MM.1S (cell line): ENCODE results near the gene CCDC85C.

Source experiments
- DNase-seq: peaks from one replicate; pipeline ENCODE4 v3.0.0-alpha.2; 2015
- H2AFZ ChIP-seq: fragments of 300-600 bp; sonication (generic); 2 replicates; pipeline ENCODE4 v1.6.0; 2016; ENCODE audit warnings: antibody characterized with exemption, low read length
- H3F3A ChIP-seq: fragments of 300-600 bp; sonication (generic); 2 replicates; pipeline ENCODE4 v1.6.1; 2016; ENCODE audit warnings: mild to moderate bottlenecking, antibody characterized with exemption, low read length, moderate library complexity, mixed read lengths; ENCODE audit not compliant: insufficient read depth
- H3K27ac ChIP-seq: fragments of 300-600 bp; sonication (generic); 2 replicates; pipeline ENCODE4 v1.5.1; 2016; ENCODE audit warnings: mild to moderate bottlenecking, low read length
- H3K27me3 ChIP-seq: fragments of 300-600 bp; sonication (generic); replicated peaks from 2 replicates; pipeline ENCODE4 v1.6.0; 2016; ENCODE audit warnings: low read length; ENCODE audit not compliant: insufficient read depth
- H3K36me3 ChIP-seq: fragments of 300-600 bp; sonication (generic); replicated peaks from 2 replicates; pipeline ENCODE4 v1.6.1; 2016; ENCODE audit warnings: mild to moderate bottlenecking, low read length, mixed read lengths; ENCODE audit not compliant: insufficient read depth
- H3K4me1 ChIP-seq: fragments of 300-600 bp; sonication (generic); 2 replicates; pipeline ENCODE4 v1.6.1; 2016; ENCODE audit warnings: low read length, mixed read lengths
- H3K4me2 ChIP-seq: fragments of 300-600 bp; sonication (generic); 2 replicates; pipeline ENCODE4 v1.6.0; 2016; ENCODE audit warnings: low read depth, low read length
- H3K4me3 ChIP-seq: fragments of 300-600 bp; sonication (generic); 2 replicates; pipeline ENCODE4 v1.5.1; 2016; ENCODE audit warnings: low read length, mixed read lengths
- H3K79me2 ChIP-seq: fragments of 300-600 bp; sonication (generic); 2 replicates; pipeline ENCODE4 v1.6.1; 2016; ENCODE audit warnings: mixed run types, low read length, mixed read lengths
- H3K9ac ChIP-seq: fragments of 300-600 bp; sonication (generic); 2 replicates; pipeline ENCODE4 v1.6.1; 2016; ENCODE audit warnings: low read length, mixed read lengths
- H3K9me2 ChIP-seq: fragments of 300-600 bp; sonication (generic); replicated peaks from 2 replicates; pipeline ENCODE4 v1.6.1; 2016; ENCODE audit warnings: mild to moderate bottlenecking, low read length, mixed read lengths; ENCODE audit not compliant: insufficient read depth
- H3K9me3 ChIP-seq: fragments of 300-600 bp; sonication (generic); replicated peaks from 2 replicates; pipeline ENCODE4 v1.6.1; 2016; ENCODE audit warnings: mild to moderate bottlenecking, low read length, mixed read lengths; ENCODE audit not compliant: insufficient read depth
- H4K20me1 ChIP-seq: fragments of 300-600 bp; sonication (generic); 2 replicates; pipeline ENCODE4 v1.6.1; 2016; ENCODE audit warnings: mild to moderate bottlenecking, low read length, moderate library complexity, mixed read lengths; ENCODE audit not compliant: insufficient read depth
- EZH2 ChIP-seq: fragments of 300-600 bp; sonication (generic); optimal IDR thresholded peaks from 2 replicates; pipeline ENCODE3; 2017; ENCODE audit warnings: low read depth, mild to moderate bottlenecking, antibody characterized with exemption, low read length, mixed read lengths
- EZH2phosphoT487 ChIP-seq: fragments of 300-600 bp; sonication (generic); IDR thresholded peaks from 2 replicates; pipeline ENCODE4 v1.6.1; 2018; ENCODE audit warnings: antibody characterized with exemption, low read length
- TF ChIP-seq, protein P1 (sequence below): fragments of 300-600 bp; sonication (generic); IDR thresholded peaks from 2 replicates; pipeline ENCODE4 v1.5.1; 2016; ENCODE audit warnings: antibody characterized with exemption, low read length, mixed read lengths

The CCDC85C gene

DNA sequence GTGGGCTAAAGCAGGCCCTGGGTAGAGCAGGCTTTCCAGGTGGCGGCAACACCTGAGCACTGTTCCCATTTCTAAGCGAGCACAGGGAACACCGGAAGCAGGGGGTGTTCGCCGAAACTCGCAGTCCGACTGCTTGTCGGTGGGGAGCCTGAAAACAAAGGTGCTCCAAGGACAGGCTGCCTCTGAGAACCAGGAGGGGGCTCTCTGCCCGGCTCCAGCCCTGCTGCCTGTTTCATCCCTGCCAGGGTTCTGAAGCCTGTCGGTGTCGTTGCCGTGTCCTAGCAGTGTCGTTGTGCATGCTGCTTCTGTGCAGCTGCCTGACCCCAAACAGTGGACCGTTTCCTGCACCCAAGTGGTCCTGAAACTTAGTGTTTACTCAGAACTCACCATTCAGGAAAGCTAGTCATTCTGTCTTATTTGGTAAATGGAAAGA, 101.0 kb downstream of the CCDC85C start:
- TF ChIP-seq, protein P1, sequence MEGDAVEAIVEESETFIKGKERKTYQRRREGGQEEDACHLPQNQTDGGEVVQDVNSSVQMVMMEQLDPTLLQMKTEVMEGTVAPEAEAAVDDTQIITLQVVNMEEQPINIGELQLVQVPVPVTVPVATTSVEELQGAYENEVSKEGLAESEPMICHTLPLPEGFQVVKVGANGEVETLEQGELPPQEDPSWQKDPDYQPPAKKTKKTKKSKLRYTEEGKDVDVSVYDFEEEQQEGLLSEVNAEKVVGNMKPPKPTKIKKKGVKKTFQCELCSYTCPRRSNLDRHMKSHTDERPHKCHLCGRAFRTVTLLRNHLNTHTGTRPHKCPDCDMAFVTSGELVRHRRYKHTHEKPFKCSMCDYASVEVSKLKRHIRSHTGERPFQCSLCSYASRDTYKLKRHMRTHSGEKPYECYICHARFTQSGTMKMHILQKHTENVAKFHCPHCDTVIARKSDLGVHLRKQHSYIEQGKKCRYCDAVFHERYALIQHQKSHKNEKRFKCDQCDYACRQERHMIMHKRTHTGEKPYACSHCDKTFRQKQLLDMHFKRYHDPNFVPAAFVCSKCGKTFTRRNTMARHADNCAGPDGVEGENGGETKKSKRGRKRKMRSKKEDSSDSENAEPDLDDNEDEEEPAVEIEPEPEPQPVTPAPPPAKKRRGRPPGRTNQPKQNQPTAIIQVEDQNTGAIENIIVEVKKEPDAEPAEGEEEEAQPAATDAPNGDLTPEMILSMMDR: no peak
- TF ChIP-seq EZH2 (no peak), EZH2phosphoT487 (no peak)
- no peaks in the 10 kb centered on the region for H3K79me2 ChIP-seq
- H3K4me1 ChIP-seq: no peaks in the 10 kb centered on the region
- H3K9me3 ChIP-seq: no peaks in the 10 kb centered on the region
- no peak overlapping the region for H2AFZ ChIP-seq
- no peaks in the 10 kb centered on the region for H3F3A ChIP-seq
- no peak overlapping the region for H3K4me2 ChIP-seq
- no peaks in the 10 kb centered on the region; the same call in 1 of the 2 replicates for H3K36me3 ChIP-seq
- no peak for DNase-seq
- H3K9ac ChIP-seq: no peak overlapping the region
- no peak overlapping the region for H3K27ac ChIP-seq
- no peaks in the 10 kb centered on the region for H3K9me2 ChIP-seq
- H4K20me1 ChIP-seq: no peaks in the 10 kb centered on the region
- H3K27me3 ChIP-seq: no peaks in the 10 kb centered on the region
- H3K4me3 ChIP-seq: no peak overlapping the region

DNA sequence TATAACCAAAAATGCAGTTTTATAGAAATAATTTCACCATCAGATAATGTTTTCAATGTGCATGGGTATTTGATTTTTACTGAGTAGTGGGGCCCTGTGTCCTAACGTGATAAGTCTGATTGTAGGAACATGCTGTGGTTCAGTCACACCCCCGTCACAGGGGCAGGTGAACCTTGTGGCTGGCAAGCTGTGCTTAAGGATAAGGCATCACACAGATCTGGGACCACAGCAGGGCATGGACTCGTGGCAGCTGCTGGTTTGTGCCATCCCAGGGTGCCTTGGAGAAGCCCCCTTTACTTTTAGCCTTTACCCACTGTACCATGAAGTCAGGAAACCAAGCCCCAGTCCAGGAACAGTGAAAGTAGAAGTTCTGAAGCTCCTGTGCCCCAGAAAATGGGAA, 106.1 kb downstream of the CCDC85C start:
- Histone ChIP-seq H3K9ac (no peak overlapping the region), H3K36me3 (no peaks in the 10 kb centered on the region; the same call in 1 of the 2 replicates), H2AFZ (no peak overlapping the region), H3K4me1 (no peaks in the 10 kb centered on the region), H3K9me2 (no peaks in the 10 kb centered on the region), H3K27me3 (no peaks in the 10 kb centered on the region), H3K4me3 (no peak overlapping the region), H3K79me2 (peaks cover 3% of the 10 kb centered on the region; the same call in 1 of the 2 replicates), H4K20me1 (no peaks in the 10 kb centered on the region), H3K4me2 (no peak overlapping the region), H3F3A (no peaks in the 10 kb centered on the region), H3K9me3 (no peaks in the 10 kb centered on the region), H3K27ac (no peak overlapping the region)
- no peak for DNase-seq
- TF ChIP-seq EZH2phosphoT487: no peak
- TF ChIP-seq, protein P1: no peak

DNA sequence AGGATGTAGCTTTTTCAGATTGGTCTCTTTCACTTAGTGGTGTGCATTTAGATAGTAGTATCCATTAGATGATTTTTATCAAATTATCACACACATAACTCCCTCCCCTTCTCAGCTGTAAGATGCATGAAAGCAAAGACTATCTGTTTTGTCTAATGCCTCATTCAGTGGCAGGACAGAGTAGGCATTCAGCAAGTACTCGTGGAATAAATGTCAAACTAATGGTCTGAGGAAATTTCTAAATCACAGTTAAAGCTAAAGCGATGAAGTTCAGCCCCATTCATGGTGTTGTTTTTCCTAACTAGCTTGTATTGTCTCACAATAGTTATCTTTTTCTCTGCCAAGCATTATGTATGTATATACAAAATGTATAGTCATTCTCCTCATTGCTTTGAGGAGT, 106.7 kb downstream of the CCDC85C start:
- no peaks in the 10 kb centered on the region for H4K20me1 ChIP-seq
- H3K9me3 ChIP-seq: no peaks in the 10 kb centered on the region
- DNase-seq: no peak
- no peak overlapping the region for H3K27ac ChIP-seq
- no peaks in the 10 kb centered on the region for H3K9me2 ChIP-seq
- TF ChIP-seq, protein P1: no peak
- TF ChIP-seq EZH2phosphoT487 (no peak), EZH2 (no peak)
- H3F3A ChIP-seq: no peaks in the 10 kb centered on the region
- no peaks in the 10 kb centered on the region for H3K27me3 ChIP-seq
- H3K4me2 ChIP-seq: no peak overlapping the region
- no peak overlapping the region for H2AFZ ChIP-seq
- H3K36me3 ChIP-seq: no peaks in the 10 kb centered on the region; the same call in 1 of the 2 replicates
- H3K79me2 ChIP-seq: peaks cover 9% of the 10 kb centered on the region
- no peak overlapping the region for H3K4me3 ChIP-seq
- H3K9ac ChIP-seq: no peak overlapping the region
- no peaks in the 10 kb centered on the region for H3K4me1 ChIP-seq
